ENCODE data around the gene SENP3. TPM values are rescaled to one million over a fixed set of nuclear protein-coding genes. Genes with fewer than 3 reads are reported as not detected.

Gene SENP3
- total RNA-seq, 1 donor from 2014 or later = 55.8 TPM

DNA sequence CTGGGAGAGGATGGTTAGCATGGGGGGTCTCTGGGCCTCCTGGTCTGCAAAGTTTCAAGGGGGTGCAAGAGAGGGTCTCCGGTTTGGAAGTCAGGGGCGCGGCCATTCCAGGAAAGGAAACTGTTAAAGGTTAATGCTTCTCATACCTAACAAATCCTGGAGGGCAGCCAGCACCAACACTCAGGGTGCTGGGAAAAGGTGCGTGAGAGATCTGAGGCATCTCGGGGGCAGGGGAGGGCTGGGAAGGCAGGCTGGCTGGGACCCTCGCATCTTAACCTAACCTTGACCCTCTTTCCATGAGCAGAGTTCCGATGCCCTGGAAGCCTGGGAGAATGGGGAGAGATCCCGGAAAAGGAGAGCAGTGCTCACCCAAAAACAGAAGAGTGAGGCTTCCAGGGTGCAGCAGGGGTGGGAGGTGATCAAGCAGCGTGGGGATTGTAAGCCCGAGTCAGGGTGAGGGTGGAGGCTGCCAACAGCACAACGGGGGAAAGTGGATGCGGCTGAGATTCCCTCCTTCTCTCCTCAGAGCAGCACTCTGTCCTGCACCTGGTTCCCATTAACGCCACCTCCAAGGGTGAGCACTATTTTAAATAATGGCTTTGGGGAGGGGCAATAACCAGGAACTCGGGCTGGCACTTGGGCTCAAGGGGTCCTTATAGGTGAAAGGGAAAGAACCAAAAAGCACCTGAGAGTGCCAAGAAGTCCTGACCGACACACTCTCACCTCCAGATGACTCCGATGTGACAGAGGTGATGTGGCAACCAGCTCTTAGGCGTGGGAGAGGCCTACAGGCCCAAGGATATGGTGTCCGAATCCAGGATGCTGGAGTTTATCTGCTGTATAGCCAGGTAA lies 2.2 kb upstream of the SENP3 start:
- ChIA-PET CTCF (interaction anchor here (1.0 to 6.1 kb wide), 21 partner anchors 7 to 514 kb away, joined by 3 to 364 read pairs (median 8); partner anchors contain the start of genes MPDU1, PLSCR3, SOX15 and TMEM102), POLR2A (interaction anchor here (0.6 to 7.9 kb wide), 26 partner anchors 7 to 688 kb away, joined by 3 to 98 read pairs (median 16); partner anchors contain the start of genes CD68, CTC1, MPDU1 and PLSCR3)
- H3K27me3 Mint-ChIP-seq = no peaks in the 10 kb centered on the region
- peak overlapping the region; percentile 96 for H3K27ac Mint-ChIP-seq
- H3K4me1 Mint-ChIP-seq = peaks cover 67% of the 10 kb centered on the region
- intact Hi-C loops (cut with micrococcal nuclease) = no loop called here
- H3K9me3 Mint-ChIP-seq = no peaks in the 10 kb centered on the region
- peaks cover 28% of the 10 kb centered on the region for H3K36me3 Mint-ChIP-seq (ENCODE audit: low read depth)
- ATAC-seq (ENCODE audit: low read depth) (no peak), DNase-seq (no peak)
- H3K4me3 Mint-ChIP-seq = peak overlapping the region; percentile 92
- TF ChIP-seq CTCF (IDR thresholded peaks at IDR 0.05) = no peak

DNA sequence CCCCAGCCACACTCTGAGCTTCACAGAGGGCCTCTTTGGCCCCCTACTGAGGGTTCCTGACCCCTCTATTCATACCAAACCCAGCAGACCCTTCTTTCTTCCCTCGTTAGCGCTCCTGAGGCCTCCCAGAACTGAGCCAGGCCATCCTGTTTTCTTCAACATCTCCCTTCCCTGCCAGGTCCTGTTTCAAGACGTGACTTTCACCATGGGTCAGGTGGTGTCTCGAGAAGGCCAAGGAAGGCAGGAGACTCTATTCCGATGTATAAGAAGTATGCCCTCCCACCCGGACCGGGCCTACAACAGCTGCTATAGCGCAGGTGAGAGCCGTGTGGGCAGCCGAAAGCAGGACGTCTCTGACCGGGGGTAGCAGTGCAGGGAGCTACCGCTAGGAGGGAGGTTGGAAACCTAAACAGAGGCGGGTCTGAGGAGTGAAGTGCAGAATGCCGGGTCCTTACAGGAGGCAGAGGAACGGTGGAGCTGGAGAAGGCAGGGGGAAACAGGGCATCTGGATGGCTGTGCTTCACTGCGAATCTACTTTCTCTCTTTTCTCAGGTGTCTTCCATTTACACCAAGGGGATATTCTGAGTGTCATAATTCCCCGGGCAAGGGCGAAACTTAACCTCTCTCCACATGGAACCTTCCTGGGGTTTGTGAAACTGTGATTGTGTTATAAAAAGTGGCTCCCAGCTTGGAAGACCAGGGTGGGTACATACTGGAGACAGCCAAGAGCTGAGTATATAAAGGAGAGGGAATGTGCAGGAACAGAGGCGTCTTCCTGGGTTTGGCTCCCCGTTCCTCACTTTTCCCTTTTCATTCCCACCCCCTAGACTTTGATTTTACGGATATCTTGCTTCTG lies 1.3 kb upstream of the SENP3 start:
- TF ChIP-seq CTCF (IDR thresholded peaks at IDR 0.05) = peak; percentile 12
- Mint-ChIP-seq H3K27me3 (no peaks in the 10 kb centered on the region), H3K4me3 (peak overlapping the region; percentile 92), H3K27ac (peak overlapping the region; percentile 96), H3K9me3 (no peaks in the 10 kb centered on the region), H3K36me3 (ENCODE audit: low read depth) (peaks cover 37% of the 10 kb centered on the region), H3K4me1 (peaks cover 63% of the 10 kb centered on the region)
- DNase-seq = peak; percentile 61
- intact Hi-C loops (cut with micrococcal nuclease) = loop anchor here (1.0 kb wide), 13 partner anchors 8 to 280 kb away; partner anchors contain the start of genes FXR2, KCTD11, MPDU1 and POLR2A
- ChIA-PET POLR2A (interaction anchor here (0.5 to 7.9 kb wide), 24 partner anchors 8 to 256 kb away, joined by 3 to 98 read pairs (median 9); partner anchors contain the start of genes CD68, MPDU1, PLSCR3 and POLR2A), CTCF (interaction anchor here (0.6 to 6.1 kb wide), 31 partner anchors 8 to 515 kb away, joined by 3 to 364 read pairs (median 7); partner anchors contain the start of genes ACAP1, FXR2, MPDU1 and PLSCR3)
- peak; percentile 33 for ATAC-seq (ENCODE audit: low read depth)

DNA sequence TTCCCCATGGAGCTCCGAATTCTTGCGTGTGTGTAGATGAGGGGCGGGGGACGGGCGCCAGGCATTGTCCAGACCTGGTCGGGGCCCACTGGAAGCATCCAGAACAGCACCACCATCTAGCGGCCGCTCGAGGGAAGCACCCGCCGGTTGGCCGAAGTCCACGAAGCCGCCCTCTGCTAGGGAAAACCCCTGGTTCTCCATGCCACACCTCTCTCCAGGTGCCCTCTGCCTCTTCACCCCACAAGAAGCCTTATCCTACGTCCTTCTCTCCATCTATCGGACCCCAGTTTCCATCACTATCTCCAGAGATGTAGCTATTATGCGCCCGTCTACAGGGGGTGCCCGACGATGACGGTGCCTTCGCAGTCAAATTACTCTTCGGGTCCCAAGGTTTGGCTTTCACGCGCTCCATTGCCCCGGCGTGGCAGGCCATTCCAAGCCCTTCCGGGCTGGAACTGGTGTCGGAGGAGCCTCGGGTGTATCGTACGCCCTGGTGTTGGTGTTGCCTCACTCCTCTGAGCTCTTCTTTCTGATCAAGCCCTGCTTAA lies 617 bp upstream of the SENP3 start:
- Mint-ChIP-seq H3K4me1 (peaks cover 60% of the 10 kb centered on the region), H3K36me3 (ENCODE audit: low read depth) (peaks cover 43% of the 10 kb centered on the region), H3K27ac (peak overlapping the region; percentile 96), H3K27me3 (no peaks in the 10 kb centered on the region), H3K4me3 (peak overlapping the region; percentile 92), H3K9me3 (no peaks in the 10 kb centered on the region)
- intact Hi-C loops (cut with micrococcal nuclease) = loop anchor here (1.0 kb wide), 13 partner anchors 9 to 281 kb away; partner anchors contain the start of genes FXR2, KCTD11, MPDU1 and POLR2A
- DNase-seq = peak; percentile 76
- CTCF ChIA-PET = interaction anchor here (0.6 to 6.1 kb wide), 32 partner anchors 9 to 515 kb away, joined by 3 to 364 read pairs (median 7); partner anchors contain the start of genes ACAP1, FXR2, MPDU1 and PLSCR3
- TF ChIP-seq CTCF (IDR thresholded peaks at IDR 0.05) = no peak
- peak; percentile 68 for ATAC-seq (ENCODE audit: low read depth)
- POLR2A ChIA-PET = interaction anchor here (0.5 to 7.9 kb wide), 26 partner anchors 9 to 310 kb away, joined by 3 to 98 read pairs (median 8); partner anchors contain the start of genes ACAP1, CD68, CTDNEP1 and MPDU1

DNA sequence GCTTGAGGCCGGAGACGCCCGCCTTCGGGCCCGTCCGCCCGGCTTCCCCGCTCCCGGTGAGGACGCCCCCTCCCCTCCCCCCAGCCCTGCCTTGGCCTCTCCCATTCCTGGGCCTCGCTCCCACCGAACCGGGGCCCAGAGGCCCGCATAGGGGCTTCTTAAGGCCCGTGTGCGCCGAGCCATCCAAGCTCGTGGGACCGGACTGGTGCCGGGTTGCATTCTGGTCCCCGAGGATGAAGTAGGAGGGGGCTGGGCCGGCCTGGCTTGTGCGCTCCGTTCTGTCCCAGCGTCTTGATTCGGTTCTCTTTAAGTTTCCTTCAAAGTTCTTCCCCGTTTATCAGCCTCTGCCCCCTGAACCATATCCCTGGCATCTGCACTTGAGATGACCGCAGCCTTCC lies 488 bp downstream of the SENP3 start:
- Mint-ChIP-seq H3K27ac (peak overlapping the region; percentile 85), H3K4me1 (peaks cover 53% of the 10 kb centered on the region), H3K4me3 (peak overlapping the region; percentile 92), H3K27me3 (no peaks in the 10 kb centered on the region), H3K36me3 (ENCODE audit: low read depth) (peaks cover 51% of the 10 kb centered on the region), H3K9me3 (no peaks in the 10 kb centered on the region)
- no peak for TF ChIP-seq CTCF (IDR thresholded peaks at IDR 0.05)
- ChIA-PET CTCF (interaction anchor here (1.5 to 6.1 kb wide), 7 partner anchors 9 to 206 kb away, joined by 4 to 364 read pairs (median 23); partner anchors contain the start of genes SOX15, TMEM102 and TMEM95), POLR2A (interaction anchor here (1.7 to 7.9 kb wide), 11 partner anchors 10 to 226 kb away, joined by 3 to 98 read pairs (median 26); partner anchors contain the start of genes ACAP1, CD68, MPDU1 and POLR2A)
- DNase-seq (no peak), ATAC-seq (ENCODE audit: low read depth) (no peak)
- intact Hi-C loops (cut with micrococcal nuclease) = no loop called here

Data from activated B cell treated with CpG ODN at 0.5 μM for 24 hours (primary cell).